Measurements from ENCODE around the gene SERINC1.

DNA sequence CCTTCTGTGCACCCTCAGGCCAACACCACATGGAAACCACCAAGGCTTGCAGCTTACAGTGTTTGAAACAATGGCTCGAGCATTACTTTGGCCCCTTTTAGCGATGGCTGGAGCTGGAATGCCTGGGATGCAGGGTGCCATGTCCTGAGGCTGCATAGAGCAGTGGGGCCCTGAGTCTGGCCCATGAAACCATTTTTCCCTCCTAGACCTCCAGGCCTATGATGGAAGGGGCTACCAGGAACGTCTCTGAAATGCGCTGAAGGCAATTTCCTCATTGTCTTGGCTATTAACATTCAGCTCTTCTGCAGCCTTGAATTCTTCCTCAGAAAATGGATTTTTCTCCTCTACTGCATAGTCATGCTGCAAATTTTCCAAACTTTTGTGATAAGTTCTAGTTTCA is 29.9 kb upstream of the SERINC1 start:
- TF ChIP-seq POLR2A (IDR thresholded peaks at IDR 0.05; ENCODE audit: low read depth, low read length) (no peak), POLR2AphosphoS5 (IDR thresholded peaks at IDR 0.05; ENCODE audit: low read depth, low read length) (no peak)
